Uterus (tissue), 4 donors: Measurements from ENCODE around the gene KRT33A. TPM values are rescaled to one million over a fixed set of nuclear protein-coding genes. Genes with fewer than 3 reads are reported as not detected.
A peak's percentile ranks its signal among the peaks of the same experiment; 100 is the strongest.
"Not testable (repeated sequence)": the region's sequence is repeated elsewhere in the genome, so short reads cannot be mapped to it uniquely, and the experiment has no call there.

ENCODE experiments used
- DNase-seq, 2 donors: peaks; one replicate each; pipeline ENCODE4 v3.0.0-alpha.2; 2019 to 2020
- H3K27ac ChIP-seq, 2 donors: fragments of 200-600 bp; sonication (generic); 1 replicate in 1 of 2; 2 replicates in 1 of 2; pipeline ENCODE4 v1.5.1; 2016 to 2018
- H3K27me3 ChIP-seq, 2 donors: fragments of 200-600 bp; sonication (generic); one replicate each; pipeline ENCODE4 v1.5.1; 2018 to 2019; ENCODE audit warnings: control low read depth in 1 of 2
- H3K36me3 ChIP-seq, 2 donors: fragments of 200-600 bp; sonication (generic); one replicate each; pipeline ENCODE4 v1.5.1; 2019; ENCODE audit warnings: control low read depth in 1 of 2
- H3K4me1 ChIP-seq, 2 donors: fragments of 200-600 bp; sonication (generic); one replicate each; pipeline ENCODE4 v1.5.1; 2018 to 2019; ENCODE audit warnings: control low read depth in 1 of 2
- H3K4me3 ChIP-seq, 2 donors: fragments of 200-600 bp; sonication (generic); 1 replicate in 1 of 2; 2 replicates in 1 of 2; pipeline ENCODE4 v1.5.1; 2018 to 2019; ENCODE audit warnings: mild to moderate bottlenecking in 1 of 2
- H3K9me3 ChIP-seq, 2 donors: fragments of 200-600 bp; sonication (generic); one replicate each; pipeline ENCODE4 v1.5.1; 2019; ENCODE audit warnings: control low read depth in 1 of 2
- CTCF ChIP-seq, 4 experiments: fragments of 200-600 bp in 2 of 4; fragments of 450-650 bp in 2 of 4; sonication (generic) in 2 of 4; IDR thresholded peaks; one replicate each; pipeline ENCODE4 v1.5.1; 2016 to 2019; ENCODE audit warnings: antibody characterized with exemption in 4 of 4, mild to moderate bottlenecking in 2 of 4, moderate library complexity in 1 of 4
- POLR2A ChIP-seq, 2 donors: fragments of 450-650 bp; IDR thresholded peaks; one replicate each; pipeline ENCODE4 v1.6.1; 2016; ENCODE audit warnings: antibody characterized with exemption in 2 of 2, mild to moderate bottlenecking in 1 of 2, moderate library complexity in 1 of 2
- intact Hi-C: fragments of 100-400 bp; cut with DNase I; formaldehyde crosslinking; loops from one replicate; pipeline ENCODE4 v1.15.1; 2023; ENCODE audit warnings: low total_unique reads
- total RNA-seq, 4 donors: library from RNA; depleted of rRNA in 3 of 4; stranded (reverse); fragments of >200 nt in 3 of 4; gene quantifications; one replicate each; pipeline versions ENCODE4 v1.1.0 to v1.2.4, GENCODE V29; 2014 to 2023
- donor health status: DM: yes; HTN: yes; CAD: no.

The KRT33A gene
- total RNA-seq, 4 donors from 2014 or later: not detected

GRCh38 chr17:41386227-41386626, 35.6 kb upstream of the KRT33A start:
- no peak for DNase-seq
- H3K27ac ChIP-seq: no peak overlapping the region
- H3K36me3 ChIP-seq: no peaks in the 10 kb centered on the region
- H3K4me1 ChIP-seq: no peaks in the 10 kb centered on the region
- TF ChIP-seq POLR2A (IDR thresholded peaks at IDR 0.05) (no peak), CTCF (IDR thresholded peaks at IDR 0.05) (no peak)
- H3K4me3 ChIP-seq: no peak overlapping the region
- intact Hi-C loops: no loop called here
- peaks cover 0 to 3% of the 10 kb centered on the region in 2 donors for H3K9me3 ChIP-seq
- no peaks in the 10 kb centered on the region for H3K27me3 ChIP-seq

DNA sequence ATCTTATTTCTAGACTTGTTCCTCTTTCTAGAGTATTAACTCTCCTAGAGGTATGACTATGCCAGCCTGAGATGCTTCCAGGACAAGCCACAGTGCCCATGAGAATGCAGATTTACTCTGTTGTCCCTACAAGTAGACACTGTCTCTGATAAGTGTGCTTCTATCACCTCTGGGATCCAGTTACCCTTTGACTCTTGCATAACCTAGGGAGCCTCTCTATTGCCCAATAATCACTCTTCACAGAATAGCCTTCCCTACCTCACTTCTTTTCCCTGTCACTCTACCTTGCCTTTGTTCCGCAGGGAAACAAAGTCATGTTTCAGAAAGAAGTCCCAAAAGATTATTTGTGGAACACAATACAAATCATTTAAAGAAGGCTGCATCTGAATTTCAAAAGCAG, 33.1 kb upstream of the KRT33A start:
- Histone ChIP-seq H3K4me1 (no peaks in the 10 kb centered on the region), H3K4me3 (no peak overlapping the region), H3K27me3 (no peaks in the 10 kb centered on the region), H3K9me3 (peaks cover 0 to 3% of the 10 kb centered on the region in 2 donors), H3K36me3 (no peaks in the 10 kb centered on the region), H3K27ac (no peak overlapping the region)
- TF ChIP-seq POLR2A (IDR thresholded peaks at IDR 0.05) (no peak), CTCF (IDR thresholded peaks at IDR 0.05) (no peak)
- intact Hi-C loops: no loop called here
- no peak for DNase-seq

- no peaks in the 10 kb centered on the region for H3K4me1 ChIP-seq
- TF ChIP-seq CTCF (IDR thresholded peaks at IDR 0.05) (no peak), POLR2A (IDR thresholded peaks at IDR 0.05) (no peak)
- peaks cover 0 to 3% of the 10 kb centered on the region in 2 donors for H3K9me3 ChIP-seq
- H3K27me3 ChIP-seq: no peaks in the 10 kb centered on the region
- no peaks in the 10 kb centered on the region for H3K36me3 ChIP-seq
- DNase-seq: no peak
- H3K4me3 ChIP-seq: no peak overlapping the region
- intact Hi-C loops: no loop called here
- H3K27ac ChIP-seq: no peak overlapping the region
Observed at GRCh38 chr17:41382394-41382793, 31.8 kb upstream of the KRT33A start.

DNA sequence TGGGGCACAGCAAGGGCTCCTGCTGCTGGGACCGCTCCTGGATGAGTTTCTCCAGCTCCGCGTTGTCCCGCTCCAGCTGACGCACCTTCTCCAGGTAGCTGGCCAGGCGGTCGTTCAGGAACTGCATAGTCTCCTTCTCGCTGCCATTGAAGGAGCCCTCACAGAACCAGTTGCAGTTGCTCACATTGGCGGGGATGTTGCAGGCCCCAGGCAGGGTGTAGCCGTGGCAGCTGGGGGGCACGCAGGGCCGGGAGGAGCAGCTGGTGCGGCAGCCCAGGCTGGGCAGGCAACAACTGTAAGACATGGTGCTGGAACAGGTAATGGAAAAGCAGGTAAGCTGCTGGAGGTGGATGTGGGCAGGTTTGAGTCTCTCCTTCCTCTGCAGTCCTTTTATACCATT, 31.3 kb upstream of the KRT33A start, which contains the start of gene KRT34:
TSS of gene KRT34 (minus strand) at position 364 of the 400 bp plus-strand sequence. CDS start at position 304, 60 bp downstream.
- not testable (repeated sequence) for H3K27ac ChIP-seq

DNA sequence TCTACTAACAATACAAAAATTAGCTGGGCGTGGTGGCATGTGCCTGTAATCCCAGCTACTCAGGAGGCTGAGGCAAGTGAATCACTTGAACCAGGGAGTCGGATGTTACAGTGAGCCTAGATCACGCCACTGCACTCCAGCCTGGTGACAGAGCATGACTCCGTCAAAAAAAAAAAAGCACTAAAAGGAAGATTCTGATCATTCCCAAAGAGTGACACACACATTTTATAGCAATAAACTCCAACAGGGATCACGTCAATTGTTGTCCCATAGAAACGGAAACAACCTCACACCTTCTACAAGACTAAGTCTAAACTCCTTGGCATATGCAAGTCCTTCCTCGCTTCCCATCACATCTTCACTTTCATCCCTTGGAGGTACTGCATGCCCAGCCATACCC, 29.5 kb upstream of the KRT33A start:
- intact Hi-C loops, DNase-seq, H3K36me3 ChIP-seq, H3K27ac ChIP-seq, H3K4me3 ChIP-seq, H3K27me3 ChIP-seq, H3K4me1 ChIP-seq, H3K9me3 ChIP-seq: not testable (repeated sequence)

More for the DNA sequence above, 31.3 kb upstream of the KRT33A start, which contains the start of gene KRT34:
- H3K4me1 ChIP-seq, intact Hi-C loops, H3K27me3 ChIP-seq, H3K9me3 ChIP-seq, H3K36me3 ChIP-seq, H3K4me3 ChIP-seq, DNase-seq: not testable (repeated sequence)

DNA sequence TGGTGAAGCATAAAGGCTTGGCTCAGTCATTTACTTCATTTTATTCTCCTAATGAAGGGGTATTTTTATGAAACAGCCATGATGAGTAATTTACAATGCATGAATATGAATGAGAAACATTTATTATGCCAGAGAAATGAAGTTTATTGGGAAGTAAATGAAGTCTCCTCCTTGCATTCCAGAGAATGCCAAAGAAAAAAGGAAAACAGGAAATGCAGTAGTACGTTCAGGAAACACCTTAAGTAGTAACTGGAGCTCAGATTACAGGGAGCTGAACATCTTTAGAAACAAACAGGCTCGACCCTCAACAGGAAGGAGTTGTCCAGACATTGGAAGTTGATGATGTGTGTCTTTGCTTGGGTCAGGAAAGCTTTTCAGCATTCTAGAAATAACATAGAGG, 26.9 kb upstream of the KRT33A start:
- no peaks in the 10 kb centered on the region for H3K27me3 ChIP-seq
- no peaks in the 10 kb centered on the region for H3K36me3 ChIP-seq
- intact Hi-C loops: no loop called here
- no peaks in the 10 kb centered on the region for H3K9me3 ChIP-seq
- H3K4me3 ChIP-seq: no peak overlapping the region
- no peak for DNase-seq
- no peaks in the 10 kb centered on the region for H3K4me1 ChIP-seq
- TF ChIP-seq CTCF (IDR thresholded peaks at IDR 0.05) (no peak), POLR2A (IDR thresholded peaks at IDR 0.05) (no peak)
- H3K27ac ChIP-seq: peak overlapping the region; percentile 3 to 25
